Skin of body (tissue), 1 donor: ENCODE data around the gene DYNC1LI2. TPM values are rescaled to one million over a fixed set of nuclear protein-coding genes. Genes with fewer than 3 reads are reported as not detected.

Experiments used
- total RNA-seq: library from RNA; depleted of rRNA; stranded (reverse); fragments of >200 nt; gene quantifications from one replicate; pipeline ENCODE4 v1.2.3, GENCODE V29; 2014

Gene DYNC1LI2
- total RNA-seq, 1 donor from 2014 or later: 113 TPM

Other genes with a start within 250 kb of the DYNC1LI2 start
- gene TK2, start 201.5 kb downstream of the DYNC1LI2 start, total RNA-seq: 20.2 TPM
- gene CKLF, start 199.0 kb downstream of the DYNC1LI2 start, total RNA-seq: 35.5 TPM
- 2.0 TPM for gene CMTM1, start 185.2 kb downstream of the DYNC1LI2 start, total RNA-seq
- gene CMTM2, start 172.1 kb downstream of the DYNC1LI2 start, total RNA-seq: 2.5 TPM
- 20.5 TPM for gene CMTM3, start 146.9 kb downstream of the DYNC1LI2 start, total RNA-seq
- gene CMTM4, start 54.9 kb downstream of the DYNC1LI2 start, total RNA-seq: 18.7 TPM
- 0.10 TPM for gene TERB1, start 50.0 kb upstream of the DYNC1LI2 start, total RNA-seq
- 52.4 TPM for gene NAE1, start 79.4 kb upstream of the DYNC1LI2 start, total RNA-seq
- gene CA7, start 92.8 kb upstream of the DYNC1LI2 start, total RNA-seq: not detected
- 7.4 TPM for gene PDP2, start 128.9 kb upstream of the DYNC1LI2 start, total RNA-seq
- not detected for gene CDH16, start 167.3 kb upstream of the DYNC1LI2 start, total RNA-seq
- 2.8 TPM for gene RRAD, start 173.9 kb upstream of the DYNC1LI2 start, total RNA-seq
- gene CIAO2B, start 182.8 kb upstream of the DYNC1LI2 start, total RNA-seq: 39.0 TPM
- gene CES2, start 183.9 kb upstream of the DYNC1LI2 start, total RNA-seq: 18.7 TPM
- gene CES3, start 209.7 kb upstream of the DYNC1LI2 start, total RNA-seq: not detected
- 7.9 TPM for gene CES4A, start 237.0 kb upstream of the DYNC1LI2 start, total RNA-seq